ACC112 (cell line): ENCODE data around the gene RABGAP1L.
"Not testable (repeated sequence)": the region's sequence is repeated elsewhere in the genome, so short reads cannot be mapped to it uniquely, and the experiment has no call there.

Source experiments
- H2AFZ ChIP-seq: fragments of 200-600 bp; sonication (generic); one replicate; pipeline ENCODE4 v1.6.0; 2017; ENCODE audit warnings: antibody characterized with exemption, low read length; ENCODE audit not compliant: unreplicated experiment
- H3K27ac ChIP-seq: fragments of 200-600 bp; sonication (generic); 2 replicates; pipeline ENCODE4 v1.5.1; 2014; ENCODE audit warnings: low read depth, mild to moderate bottlenecking, antibody characterized with exemption, low read length, moderate library complexity
- H3K27me3 ChIP-seq: fragments of 200-600 bp; sonication (generic); 2 replicates; pipeline ENCODE4 v1.6.1; 2014; ENCODE audit warnings: mild to moderate bottlenecking, antibody characterized with exemption, low read length, moderate library complexity, mixed read lengths; ENCODE audit not compliant: insufficient read depth
- H3K36me3 ChIP-seq: fragments of 200-600 bp; sonication (generic); 2 replicates; pipeline ENCODE4 v1.6.1; 2016; ENCODE audit warnings: mild to moderate bottlenecking, antibody characterized with exemption, low read length, moderate library complexity, mixed read lengths; ENCODE audit not compliant: insufficient read depth
- H3K4me1 ChIP-seq: fragments of 200-600 bp; sonication (generic); one replicate; pipeline ENCODE4 v1.6.1; 2016; ENCODE audit warnings: low read length, mixed read lengths; ENCODE audit not compliant: insufficient read depth, unreplicated experiment, control insufficient read depth
- H3K4me3 ChIP-seq: fragments of 200-600 bp; sonication (generic); 2 replicates; pipeline ENCODE4 v1.5.1; 2014; ENCODE audit warnings: mild to moderate bottlenecking, low read depth, low read length
- H3K79me2 ChIP-seq: fragments of 200-600 bp; sonication (generic); one replicate; pipeline ENCODE4 v1.6.0; 2016; ENCODE audit warnings: low read length; ENCODE audit not compliant: control insufficient read depth, unreplicated experiment, insufficient read depth

RABGAP1L gene

GRCh38 chr1:174676856-174677255 lies 517.5 kb downstream of the RABGAP1L start:
- Histone ChIP-seq H3K36me3 (no peaks in the 10 kb centered on the region), H3K79me2 (no peaks in the 10 kb centered on the region), H3K4me1 (no peaks in the 10 kb centered on the region), H2AFZ (no peak overlapping the region), H3K4me3 (no peak overlapping the region), H3K27ac (no peak overlapping the region), H3K27me3 (no peaks in the 10 kb centered on the region)

GRCh38 chr1:174678657-174679056 lies 519.3 kb downstream of the RABGAP1L start:
- Histone ChIP-seq H3K4me1 (no peaks in the 10 kb centered on the region), H2AFZ (no peak overlapping the region), H3K27me3 (no peaks in the 10 kb centered on the region), H3K36me3 (no peaks in the 10 kb centered on the region), H3K4me3 (no peak overlapping the region), H3K27ac (no peak overlapping the region), H3K79me2 (no peaks in the 10 kb centered on the region)

GRCh38 chr1:174680101-174680500 lies 520.8 kb downstream of the RABGAP1L start:
- Histone ChIP-seq H3K4me3 (no peak overlapping the region), H3K79me2 (no peaks in the 10 kb centered on the region), H3K27me3 (no peaks in the 10 kb centered on the region), H3K4me1 (no peaks in the 10 kb centered on the region), H2AFZ (no peak overlapping the region), H3K27ac (no peak overlapping the region), H3K36me3 (no peaks in the 10 kb centered on the region)

- Histone ChIP-seq H2AFZ (no peak overlapping the region), H3K4me1 (no peaks in the 10 kb centered on the region), H3K27ac (no peak overlapping the region), H3K27me3 (no peaks in the 10 kb centered on the region), H3K79me2 (no peaks in the 10 kb centered on the region), H3K36me3 (no peaks in the 10 kb centered on the region), H3K4me3 (no peak overlapping the region)
These were observed 523.2 kb downstream of the RABGAP1L start for GRCh38 chr1:174682419-174683008.

GRCh38 chr1:174686213-174686612 lies 526.9 kb downstream of the RABGAP1L start:
- Histone ChIP-seq H3K79me2 (no peaks in the 10 kb centered on the region), H3K27me3 (no peaks in the 10 kb centered on the region), H2AFZ (no peak overlapping the region), H3K27ac (no peak overlapping the region), H3K36me3 (no peaks in the 10 kb centered on the region), H3K4me3 (no peak overlapping the region), H3K4me1 (no peaks in the 10 kb centered on the region)

GRCh38 chr1:174689524-174689923 lies 530.2 kb downstream of the RABGAP1L start:
- Histone ChIP-seq H2AFZ (no peak overlapping the region), H3K4me1 (no peaks in the 10 kb centered on the region), H3K27ac (no peak overlapping the region), H3K79me2 (no peaks in the 10 kb centered on the region), H3K27me3 (no peaks in the 10 kb centered on the region), H3K36me3 (no peaks in the 10 kb centered on the region), H3K4me3 (no peak overlapping the region)

- H3K27ac ChIP-seq: no peak overlapping the region
- H3K79me2 ChIP-seq: no peaks in the 10 kb centered on the region
- no peak overlapping the region for H3K4me3 ChIP-seq
- H2AFZ ChIP-seq: no peak overlapping the region
- no peaks in the 10 kb centered on the region for H3K36me3 ChIP-seq
- no peaks in the 10 kb centered on the region for H3K4me1 ChIP-seq
- no peaks in the 10 kb centered on the region for H3K27me3 ChIP-seq
These were observed 530.9 kb downstream of the RABGAP1L start for GRCh38 chr1:174690266-174690665.

GRCh38 chr1:174692313-174692712 lies 533.0 kb downstream of the RABGAP1L start:
- H2AFZ ChIP-seq: no peak overlapping the region
- no peaks in the 10 kb centered on the region for H3K27me3 ChIP-seq
- no peaks in the 10 kb centered on the region for H3K4me1 ChIP-seq
- no peak overlapping the region for H3K27ac ChIP-seq
- H3K36me3 ChIP-seq: no peaks in the 10 kb centered on the region
- H3K4me3 ChIP-seq: no peak overlapping the region
- H3K79me2 ChIP-seq: no peaks in the 10 kb centered on the region

- Histone ChIP-seq H3K4me3 (no peak overlapping the region), H3K79me2 (no peaks in the 10 kb centered on the region), H3K36me3 (no peaks in the 10 kb centered on the region), H3K27me3 (no peaks in the 10 kb centered on the region), H3K4me1 (no peaks in the 10 kb centered on the region), H3K27ac (no peak overlapping the region), H2AFZ (no peak overlapping the region)
These were observed 533.8 kb downstream of the RABGAP1L start for GRCh38 chr1:174693085-174693484.

GRCh38 chr1:174693539-174693938 lies 534.2 kb downstream of the RABGAP1L start:
- H3K27ac ChIP-seq, H3K4me3 ChIP-seq, H3K79me2 ChIP-seq, H3K4me1 ChIP-seq, H3K27me3 ChIP-seq, H2AFZ ChIP-seq, H3K36me3 ChIP-seq: not testable (repeated sequence)

- Histone ChIP-seq H3K27ac (no peak overlapping the region), H3K27me3 (no peaks in the 10 kb centered on the region), H3K4me3 (no peak overlapping the region), H2AFZ (no peak overlapping the region), H3K4me1 (no peaks in the 10 kb centered on the region), H3K79me2 (no peaks in the 10 kb centered on the region), H3K36me3 (no peaks in the 10 kb centered on the region)
These were observed 536.9 kb downstream of the RABGAP1L start for GRCh38 chr1:174696026-174696821.
